Endometrium (tissue), 2 donors: ENCODE results near the gene DVL3.
A peak's percentile ranks its signal among the peaks of the same experiment; 100 is the strongest.
"Not testable (repeated sequence)": the region's sequence is repeated elsewhere in the genome, so short reads cannot be mapped to it uniquely, and the experiment has no call there.

ENCODE experiments used
- FAIRE-seq: peaks from 2 replicates; lab custom pipeline; 2012; peaks lifted over from hg19 to GRCh38; lab: Jason Lieb, UNC
- donor health status: control.
- donor health status: control.

The DVL3 gene

DNA sequence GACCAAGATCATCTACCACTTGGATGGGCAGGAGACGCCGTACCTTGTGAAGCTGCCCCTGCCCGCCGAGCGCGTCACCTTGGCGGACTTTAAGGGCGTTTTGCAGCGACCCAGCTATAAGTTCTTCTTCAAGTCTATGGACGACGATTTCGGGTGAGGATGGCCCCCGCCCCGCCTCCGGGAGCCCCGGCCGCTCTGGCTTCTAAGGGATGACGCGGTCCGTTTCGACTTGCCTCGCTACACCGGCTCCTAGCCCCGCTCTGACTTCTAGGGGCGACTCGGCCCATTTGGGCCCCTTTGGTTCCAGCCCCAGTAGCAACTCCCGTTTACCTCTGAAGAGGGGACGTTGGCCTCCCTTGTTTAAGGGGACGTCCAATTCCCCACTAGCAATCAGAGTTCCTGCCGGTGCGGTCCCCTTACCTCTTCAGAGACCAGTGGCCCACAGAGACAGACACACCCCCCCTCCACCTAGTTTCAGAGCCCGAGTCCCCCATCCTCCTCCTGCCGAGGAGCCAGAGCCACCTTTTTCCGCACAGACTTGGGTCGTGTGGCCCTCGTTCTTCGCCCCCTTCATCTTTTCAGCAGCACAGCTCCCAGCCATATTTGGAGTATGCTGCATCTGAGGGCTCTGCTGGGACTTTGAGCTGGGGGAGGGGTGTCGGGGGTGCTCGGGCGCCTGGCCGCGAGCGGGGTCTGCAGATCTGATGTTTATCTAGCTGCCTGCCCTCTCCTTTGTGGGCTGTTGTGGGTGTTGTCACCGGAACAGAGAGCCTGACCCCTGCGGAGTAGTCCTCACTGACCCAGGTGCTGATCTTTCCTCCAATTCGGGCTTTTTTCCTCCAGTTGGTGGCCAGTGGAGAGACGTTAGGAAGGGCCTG is 706 bp downstream of the DVL3 start:
- no peak for FAIRE-seq

- no peak for FAIRE-seq
Observed at GRCh38 chr3:184156522-184156955, 1.4 kb downstream of the DVL3 start.

DNA sequence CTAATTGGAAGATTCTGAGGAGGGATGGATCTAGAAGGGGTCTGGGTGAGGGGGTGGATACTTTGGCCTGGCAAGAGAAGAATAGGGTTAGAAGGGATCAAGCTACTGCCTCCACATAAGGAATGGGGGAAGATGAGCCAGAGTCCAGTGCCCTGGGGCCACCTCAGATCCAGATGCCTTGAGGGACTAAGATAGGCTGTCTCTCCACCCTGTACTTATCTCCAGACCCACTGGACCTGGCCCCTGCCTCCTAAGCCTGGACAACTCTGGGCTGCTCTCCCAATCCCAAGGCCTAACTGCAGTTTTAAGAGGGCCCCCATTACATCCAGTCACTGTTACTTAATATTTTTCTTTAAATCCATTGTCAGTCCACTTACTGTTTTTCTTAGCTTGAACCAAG is 2.0 kb downstream of the DVL3 start:
- FAIRE-seq, result no peak

DNA sequence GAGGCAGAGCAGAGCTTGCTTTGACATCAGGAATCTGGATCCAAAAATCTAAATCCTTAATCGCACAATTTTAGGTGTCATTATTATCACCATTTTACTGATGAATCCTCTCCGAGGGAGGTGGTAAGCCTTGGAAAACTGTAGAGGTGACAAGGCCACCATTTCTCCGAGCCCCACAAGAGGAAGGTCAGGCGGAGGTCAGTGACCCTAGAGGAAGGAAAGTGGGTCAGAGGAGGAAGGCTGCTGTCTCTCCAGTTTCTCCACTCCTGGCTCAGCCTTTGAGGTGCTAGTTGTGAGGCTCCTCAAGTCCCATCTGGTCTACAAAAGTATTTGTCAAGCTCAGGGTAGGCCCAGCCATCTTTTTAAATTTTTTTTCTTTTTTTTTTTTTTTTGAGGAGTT is 3.2 kb downstream of the DVL3 start:
- no peak for FAIRE-seq

- no peak for FAIRE-seq
Observed at GRCh38 chr3:184160456-184160855, 5.3 kb downstream of the DVL3 start.

DNA sequence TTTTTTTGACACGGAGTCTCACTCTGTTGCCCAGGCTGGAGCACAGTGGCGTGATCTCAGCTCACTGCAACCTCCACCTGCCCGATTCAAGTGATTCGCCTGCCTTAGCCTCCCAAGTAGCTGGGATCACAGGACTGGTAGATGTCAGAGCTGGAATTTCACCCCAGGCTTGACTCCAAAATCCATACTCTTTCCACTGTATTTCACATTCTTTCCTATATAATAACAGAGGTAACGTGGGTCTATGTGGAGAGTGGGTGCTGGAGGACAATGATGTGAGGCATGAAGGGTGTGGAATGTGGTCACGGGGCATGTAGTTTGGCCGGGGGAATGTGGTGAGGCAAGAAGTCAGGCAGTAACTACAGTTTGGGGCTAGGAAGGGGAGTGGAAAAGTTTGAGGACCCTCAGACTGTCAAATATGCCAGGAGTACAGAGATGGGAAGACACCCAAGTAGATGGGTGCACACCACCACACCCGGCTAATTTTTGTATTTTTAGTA is 7.4 kb downstream of the DVL3 start:
- not testable (repeated sequence) for FAIRE-seq

DNA sequence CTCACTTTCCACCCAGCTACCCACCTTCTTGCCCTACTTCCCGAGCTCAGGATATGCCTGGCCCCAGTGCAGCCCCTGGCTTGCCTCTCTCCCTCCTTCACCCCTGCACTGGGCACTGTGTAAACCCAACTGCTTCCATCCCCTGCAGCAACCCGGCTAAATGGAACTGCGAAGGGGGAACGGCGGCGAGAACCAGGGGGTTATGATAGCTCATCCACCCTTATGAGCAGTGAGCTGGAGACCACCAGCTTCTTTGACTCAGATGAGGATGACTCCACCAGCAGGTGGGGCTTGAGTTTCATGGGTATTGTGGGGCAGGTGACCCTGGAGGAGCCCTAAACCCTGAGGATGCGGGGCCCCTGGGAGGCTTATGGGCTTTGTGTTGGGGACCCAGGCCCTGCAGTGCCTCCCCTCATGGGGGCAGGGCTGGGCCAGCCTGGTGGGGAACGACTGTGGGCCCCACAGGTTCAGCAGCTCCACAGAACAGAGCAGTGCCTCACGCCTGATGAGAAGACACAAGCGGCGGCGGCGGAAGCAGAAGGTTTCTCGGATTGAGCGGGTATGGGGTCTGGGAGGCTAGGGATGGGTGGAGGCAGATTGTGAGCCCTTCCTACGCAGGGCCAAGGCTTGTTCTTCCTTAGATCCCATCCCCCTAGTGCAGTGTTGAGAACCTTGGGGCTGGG is 9.6 kb downstream of the DVL3 start:
- no peak for FAIRE-seq

DNA sequence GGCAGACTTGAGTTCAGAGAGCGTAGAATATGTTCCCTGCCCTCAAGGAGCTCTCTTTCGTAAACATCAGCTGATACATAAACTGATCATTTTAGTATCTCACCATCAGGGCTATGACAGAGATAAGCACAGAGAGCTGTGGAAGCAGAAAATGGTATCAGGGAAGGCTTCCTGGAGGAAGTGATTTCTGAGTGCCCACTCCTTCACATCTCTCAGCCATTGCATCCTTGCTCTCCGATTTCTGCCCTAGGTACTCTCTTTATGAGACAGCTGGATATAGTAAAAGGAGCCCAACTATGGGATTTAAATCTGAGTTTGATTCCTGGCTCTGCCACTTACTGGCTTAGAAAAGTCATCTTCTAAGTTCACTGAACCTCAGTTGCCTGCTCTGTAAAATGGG is 10.4 kb downstream of the DVL3 start:
- FAIRE-seq, result no peak

- no peak for FAIRE-seq
Observed at GRCh38 chr3:184166671-184167070, 11.5 kb downstream of the DVL3 start.

DNA sequence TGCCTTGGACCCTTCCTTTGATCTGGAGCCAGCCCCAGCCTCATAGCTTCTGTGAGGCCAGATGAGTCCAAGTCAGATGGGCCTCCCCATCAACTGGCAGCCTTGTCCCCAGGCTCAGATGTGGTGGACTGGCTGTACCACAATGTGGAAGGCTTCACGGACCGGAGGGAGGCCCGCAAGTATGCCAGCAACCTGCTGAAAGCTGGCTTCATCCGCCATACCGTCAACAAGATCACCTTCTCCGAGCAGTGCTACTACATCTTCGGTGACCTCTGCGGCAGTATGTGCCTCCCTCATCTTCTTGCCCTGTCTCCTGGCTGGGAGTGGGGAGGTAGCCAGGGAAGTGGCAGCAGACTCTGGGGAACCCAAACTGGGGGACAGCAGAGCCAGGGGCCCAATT is 12.6 kb downstream of the DVL3 start:
- no peak for FAIRE-seq

- FAIRE-seq, result no peak
Observed at GRCh38 chr3:184168363-184169120, 13.4 kb downstream of the DVL3 start.

DNA sequence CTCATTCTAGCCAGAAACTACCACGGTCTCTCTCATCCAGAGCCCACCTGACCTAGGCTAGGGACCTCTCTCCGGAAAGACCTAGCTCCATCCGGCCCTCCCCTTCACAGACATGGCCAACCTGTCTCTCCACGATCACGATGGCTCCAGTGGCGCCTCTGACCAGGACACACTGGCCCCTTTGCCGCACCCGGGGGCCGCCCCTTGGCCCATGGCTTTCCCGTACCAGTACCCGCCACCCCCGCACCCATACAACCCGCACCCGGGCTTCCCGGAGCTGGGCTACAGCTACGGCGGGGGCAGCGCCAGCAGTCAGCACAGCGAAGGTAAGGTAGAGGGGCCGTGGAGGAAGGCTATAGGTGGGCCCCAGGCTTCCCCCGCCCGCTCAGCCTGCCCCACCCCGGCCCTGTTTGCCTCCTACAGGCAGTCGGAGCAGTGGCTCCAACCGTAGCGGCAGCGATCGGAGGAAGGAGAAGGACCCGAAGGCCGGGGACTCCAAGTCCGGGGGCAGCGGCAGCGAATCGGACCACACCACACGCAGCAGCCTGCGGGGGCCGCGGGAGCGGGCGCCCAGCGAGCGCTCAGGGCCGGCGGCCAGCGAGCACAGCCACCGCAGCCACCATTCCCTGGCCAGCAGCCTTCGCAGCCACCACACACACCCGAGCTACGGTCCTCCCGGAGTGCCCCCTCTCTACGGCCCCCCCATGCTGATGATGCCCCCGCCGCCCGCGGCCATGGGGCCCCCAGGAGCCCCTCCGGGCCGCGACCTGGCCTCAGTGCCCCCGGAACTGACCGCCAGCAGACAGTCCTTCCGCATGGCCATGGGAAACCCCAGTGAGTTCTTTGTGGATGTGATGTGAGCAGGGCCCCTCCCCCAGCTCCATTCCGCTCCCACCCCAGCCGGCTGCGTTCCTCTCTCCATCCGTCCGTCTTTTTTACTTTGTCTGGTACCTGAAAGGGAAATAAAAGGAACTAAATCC is 15.0 kb downstream of the DVL3 start:
- no peak for FAIRE-seq

DNA sequence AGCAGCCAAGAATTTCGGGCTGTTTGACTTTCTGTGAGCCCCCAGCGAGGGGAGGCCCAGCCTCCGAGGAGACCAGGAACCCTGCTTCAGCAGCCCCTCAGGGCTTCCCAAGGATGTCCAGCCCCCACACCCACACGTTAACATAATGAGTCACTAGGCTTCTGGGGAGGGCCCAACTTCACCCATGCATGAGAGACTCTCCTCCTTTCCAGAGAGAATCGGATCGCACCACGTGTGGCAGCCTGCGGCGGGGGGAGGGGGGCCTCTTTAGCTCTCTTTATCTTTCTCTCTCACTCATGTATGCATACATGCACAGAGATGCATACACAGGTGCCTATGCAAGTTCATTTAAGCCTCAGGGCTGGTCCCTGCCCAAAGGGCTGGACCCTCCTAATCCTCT is 16.4 kb downstream of the DVL3 start:
- no peak for FAIRE-seq

DNA sequence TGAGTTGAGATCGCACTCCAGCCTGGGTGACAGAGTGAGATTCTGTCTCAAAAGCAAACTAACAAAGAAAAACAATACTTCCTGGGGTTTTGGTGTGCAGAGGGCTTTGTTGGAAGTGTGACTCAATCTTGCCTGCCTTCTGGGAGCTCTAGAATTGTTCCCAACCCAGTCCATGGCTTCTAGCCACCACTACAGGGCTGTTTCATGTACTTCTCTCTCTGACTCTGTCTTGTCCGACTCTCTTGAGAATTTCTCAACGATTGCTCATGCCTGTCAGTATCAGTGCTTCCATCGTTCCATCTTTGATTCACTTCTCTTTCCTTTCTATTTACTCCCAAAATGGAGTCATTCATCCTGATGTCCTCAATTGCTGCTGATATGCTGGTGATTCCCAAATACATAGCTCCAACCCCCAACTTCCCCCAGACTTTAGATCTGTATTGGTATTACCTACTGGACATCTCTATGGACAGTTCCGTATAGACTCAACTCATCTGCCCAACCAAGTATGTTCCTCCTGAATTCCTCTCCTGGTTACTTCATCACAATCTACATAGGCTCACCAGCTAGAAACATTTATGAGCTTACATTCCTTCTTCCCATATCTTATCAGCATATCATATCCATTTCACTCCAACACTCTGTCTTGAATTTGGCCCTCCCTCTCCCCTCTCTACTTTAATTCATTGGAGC is 17.6 kb downstream of the DVL3 start:
- FAIRE-seq, result no peak

- FAIRE-seq, result no peak
Observed at GRCh38 chr3:184173374-184173722, 18.2 kb downstream of the DVL3 start.

DNA sequence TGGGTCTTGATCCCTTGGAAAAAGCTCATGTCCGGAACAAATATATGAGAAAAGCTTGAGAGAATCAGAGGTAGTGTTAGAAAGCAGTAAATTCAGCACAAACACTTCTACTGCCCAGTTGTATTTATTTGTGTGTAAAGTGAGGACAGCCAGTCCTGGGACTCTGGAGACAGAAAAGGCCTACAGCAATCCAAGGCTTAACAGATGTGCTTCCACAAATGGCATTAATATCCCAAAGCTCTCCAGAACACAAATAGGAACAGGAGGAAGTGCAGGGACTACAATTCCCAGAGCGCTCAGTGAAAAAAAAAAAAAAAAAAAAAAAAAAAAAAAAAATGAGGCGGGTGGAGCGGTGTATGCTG is 19.1 kb downstream of the DVL3 start:
- no peak for FAIRE-seq

- FAIRE-seq, result peak; percentile 89
Observed at GRCh38 chr3:184174646-184175492, 19.7 kb downstream of the DVL3 start, which contains the start of gene AP2M1. AP2M1 (plus strand) TSS chr3:184174855; CDS start chr3:184176994, 2,139 bp downstream.

- FAIRE-seq, result no peak
Observed at GRCh38 chr3:184175506-184175905, 20.3 kb downstream of the DVL3 start.

DNA sequence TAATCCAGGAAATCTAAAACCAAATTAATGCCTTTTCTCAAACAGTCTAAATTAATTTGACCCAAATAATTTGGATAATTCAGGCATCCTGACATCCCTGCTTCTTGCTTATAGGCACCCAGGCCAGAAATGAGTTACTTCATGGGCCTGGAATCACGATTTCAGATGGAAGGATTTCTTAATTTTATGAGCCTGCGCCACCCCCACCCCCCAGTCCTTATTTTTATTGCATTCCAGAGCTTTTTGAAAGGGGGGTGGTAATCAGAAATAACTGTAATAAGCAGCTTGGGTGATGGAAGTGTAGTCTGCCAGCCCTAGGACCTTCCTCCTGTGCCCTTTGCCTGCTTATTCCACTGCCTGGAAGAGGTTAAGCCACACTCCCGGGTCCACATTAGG is 20.8 kb downstream of the DVL3 start:
- no peak for FAIRE-seq
